ENCODE data around the gene PDIK1L.

Gene PDIK1L

GRCh38 chr1:26166719-26167281 lies 55.2 kb downstream of the PDIK1L start:
- Mint-ChIP-seq H3K27me3 (peaks cover 34% of the 10 kb centered on the region), H3K4me3 (no peak overlapping the region), H3K9me3 (no peaks in the 10 kb centered on the region), H3K27ac (no peak overlapping the region), H3K4me1 (peaks cover 49% of the 10 kb centered on the region)
- DNase-seq (no peak), ATAC-seq (peak; percentile 4)

GRCh38 chr1:26168410-26169197 lies 57.0 kb downstream of the PDIK1L start, which contains the start of gene C1orf232:
Gene C1orf232 (minus strand): TSS chr1:26168963. CDS start chr1:26168499, 464 bp downstream.
- Mint-ChIP-seq H3K27ac (peak within 1 kb of the TSS; percentile 93 to 97), H3K4me3 (peak within 1 kb of the TSS; percentile 90 to 97), H3K4me1 (peaks cover 43% of the 10 kb centered on the region), H3K9me3 (no peaks in the 10 kb centered on the region), H3K27me3 (peaks cover 18% of the 10 kb centered on the region)
- no peak for ATAC-seq
- DNase-seq, result no peak

GRCh38 chr1:26169198-26169554 lies 57.6 kb downstream of the PDIK1L start:
- peak overlapping the region in 1 of 2 donors; percentile 36 for H3K27ac Mint-ChIP-seq
- peak overlapping the region; percentile 57 to 97 for H3K4me3 Mint-ChIP-seq

GRCh38 chr1:26169669-26170471 lies 58.2 kb downstream of the PDIK1L start, which contains the start of gene ZNF593:
Gene ZNF593 (plus strand): TSS chr1:26169908. CDS start chr1:26169984, 76 bp downstream.
- peaks cover 38% of the 10 kb centered on the region for H3K4me1 Mint-ChIP-seq
- DNase-seq (peak; percentile 92 to 93), ATAC-seq (peak; percentile 92)
- peak within 1 kb of the TSS; percentile 90 to 97 for H3K4me3 Mint-ChIP-seq
- H3K27ac Mint-ChIP-seq, result peak within 1 kb of the TSS; percentile 93 to 97
- H3K9me3 Mint-ChIP-seq, result no peaks in the 10 kb centered on the region
- H3K27me3 Mint-ChIP-seq, result peaks cover 8% of the 10 kb centered on the region

More at GRCh38 chr1:26169198-26169554, 57.6 kb downstream of the PDIK1L start:
- H3K4me1 Mint-ChIP-seq, result peaks cover 43% of the 10 kb centered on the region
- DNase-seq (no peak), ATAC-seq (no peak)
- H3K27me3 Mint-ChIP-seq, result peaks cover 14% of the 10 kb centered on the region
- H3K9me3 Mint-ChIP-seq, result no peaks in the 10 kb centered on the region

GRCh38 chr1:26170472-26170821 lies 58.8 kb downstream of the PDIK1L start:
- Mint-ChIP-seq H3K4me3 (peak overlapping the region; percentile 90 to 97), H3K9me3 (no peaks in the 10 kb centered on the region), H3K4me1 (peaks cover 32% of the 10 kb centered on the region), H3K27me3 (peaks cover 3% of the 10 kb centered on the region), H3K27ac (peak overlapping the region; percentile 59 to 97)
- ATAC-seq (no peak), DNase-seq (no peak)

GRCh38 chr1:26171084-26172072 lies 59.8 kb downstream of the PDIK1L start, which contains the start of gene ZNF593OS:
Gene ZNF593OS (minus strand): TSS chr1:26171832. CDS start chr1:26171661, 171 bp downstream.
- ATAC-seq, result no peak
- Mint-ChIP-seq H3K4me1 (peaks cover 26% of the 10 kb centered on the region), H3K27me3 (no peaks in the 10 kb centered on the region), H3K9me3 (no peaks in the 10 kb centered on the region), H3K27ac (peak within 1 kb of the TSS in 1 of 2 donors; percentile 59), H3K4me3 (peak within 1 kb of the TSS; percentile 90 to 97)
- no peak for DNase-seq
